GM23338 (cell line): ENCODE results near the gene GP1BB. TPM values are rescaled to one million over a fixed set of nuclear protein-coding genes. Genes with fewer than 3 reads are reported as not detected.

Source experiments
- ATAC-seq: fragments of 200-7000 bp; cut with Tn5 transposase; 3 replicates; pipeline ENCODE4 v1.9.1; 2020
- DNase-seq: peaks from one replicate; pipeline ENCODE4 v3.0.0-alpha.2; 2015; ENCODE audit warnings: low spot score
- H2AFZ ChIP-seq: fragments of 200-600 bp; sonication (generic); 2 replicates; pipeline ENCODE4 v1.8.0; 2016; ENCODE audit warnings: antibody characterized with exemption, mild to moderate bottlenecking, moderate library complexity
- H3F3A ChIP-seq: fragments of 200-600 bp; sonication (generic); replicated peaks from 2 replicates; pipeline ENCODE4 v1.8.0; 2017; ENCODE audit warnings: antibody characterized with exemption, mixed run types, low read depth
- H3K27ac ChIP-seq: fragments of 200-600 bp; sonication (generic); 2 replicates; pipeline ENCODE4 v1.6.1; 2016; ENCODE audit warnings: low read depth
- H3K27me3 ChIP-seq: fragments of 200-600 bp; sonication (generic); 2 replicates; pipeline ENCODE4 v1.8.0; 2016; ENCODE audit warnings: mild to moderate bottlenecking, mixed run types, moderate library complexity; ENCODE audit not compliant: insufficient read depth
- H3K36me3 ChIP-seq: fragments of 200-600 bp; sonication (generic); 2 replicates; pipeline ENCODE4 v1.8.0; 2016; ENCODE audit warnings: mild to moderate bottlenecking; ENCODE audit not compliant: insufficient read depth
- H3K4me1 ChIP-seq: fragments of 200-600 bp; sonication (generic); 2 replicates; pipeline ENCODE4 v1.8.0; 2016; ENCODE audit warnings: mild to moderate bottlenecking, moderate library complexity; ENCODE audit not compliant: insufficient read depth
- H3K4me2 ChIP-seq: fragments of 200-600 bp; sonication (generic); 2 replicates; pipeline ENCODE4 v1.7.1; 2017; ENCODE audit warnings: mixed run types
- H3K4me3 ChIP-seq: fragments of 200-600 bp; sonication (generic); 2 replicates; pipeline ENCODE4 v1.6.1; 2016; ENCODE audit warnings: mixed run types
- H3K79me2 ChIP-seq: fragments of 200-600 bp; sonication (generic); replicated peaks from 2 replicates; pipeline ENCODE4 v1.8.0; 2017; ENCODE audit warnings: mild to moderate bottlenecking; ENCODE audit not compliant: insufficient read depth
- H3K9me2 ChIP-seq: fragments of 200-600 bp; sonication (generic); 2 replicates; pipeline ENCODE4 v1.8.0; 2017; ENCODE audit not compliant: insufficient read depth
- H4K20me1 ChIP-seq: fragments of 200-600 bp; sonication (generic); replicated peaks from 2 replicates; pipeline ENCODE4 v1.8.0; 2017; ENCODE audit warnings: mild to moderate bottlenecking; ENCODE audit not compliant: insufficient read depth
- H3K27ac Mint-ChIP-seq: 2 replicates; pipeline ENCODE4 v1.8.0; 2020; ENCODE audit warnings: inconsistent platforms, mild to moderate bottlenecking, moderate library complexity, mixed read lengths
- H3K27me3 Mint-ChIP-seq: 3 replicates; pipeline ENCODE4 v1.8.0; 2022; ENCODE audit warnings: low read depth, mild to moderate bottlenecking, moderate library complexity, mixed read lengths, inconsistent platforms; ENCODE audit not compliant: insufficient read depth, poor library complexity
- H3K36me3 Mint-ChIP-seq: 3 replicates; pipeline ENCODE4 v1.8.0; 2021; ENCODE audit warnings: low read depth, mild to moderate bottlenecking, inconsistent platforms, moderate library complexity, mixed read lengths
- H3K4me1 Mint-ChIP-seq: 3 replicates; pipeline ENCODE4 v1.8.0; 2020; ENCODE audit warnings: mild to moderate bottlenecking, inconsistent platforms, mixed read lengths
- H3K4me3 Mint-ChIP-seq: 3 replicates; pipeline ENCODE4 v1.8.0; 2021; ENCODE audit warnings: moderate library complexity, mild to moderate bottlenecking, inconsistent platforms, mixed read lengths
- H3K9me3 Mint-ChIP-seq: 3 replicates; pipeline ENCODE4 v1.8.0; 2020; ENCODE audit warnings: moderate library complexity, mild to moderate bottlenecking, inconsistent platforms, mixed read lengths
- CREB1 ChIP-seq: fragments of 250-450 bp; sonication (Bioruptor Pico); IDR thresholded peaks from 2 replicates; pipeline ENCODE4 v1.5.0; 2020; ENCODE audit warnings: low read depth, mild to moderate bottlenecking, moderate library complexity
- EZH2 ChIP-seq: fragments of 200-600 bp; sonication (generic); IDR thresholded peaks from one replicate; pipeline ENCODE4 v1.8.0; 2017; ENCODE audit warnings: antibody characterized with exemption, mild to moderate bottlenecking, low read depth; ENCODE audit not compliant: unreplicated experiment
- EZH2phosphoT487 ChIP-seq: fragments of 200-600 bp; sonication (generic); IDR thresholded peaks from one replicate; pipeline ENCODE4 v1.8.1; 2018; ENCODE audit warnings: antibody characterized with exemption; ENCODE audit not compliant: unreplicated experiment
- JUNB ChIP-seq: IDR thresholded peaks from one replicate; pipeline ENCODE4 v1.6.1; 2016; ENCODE audit warnings: antibody characterized with exemption; ENCODE audit not compliant: unreplicated experiment
- NANOG ChIP-seq: IDR thresholded peaks from 2 replicates; pipeline ENCODE4 v1.6.1; 2016; ENCODE audit warnings: antibody characterized with exemption, borderline replicate concordance
- POLR2AphosphoS5 ChIP-seq: IDR thresholded peaks from 2 replicates; pipeline ENCODE4 v1.6.1; 2016; ENCODE audit warnings: antibody characterized with exemption, low read depth
- STAT1 ChIP-seq: IDR thresholded peaks from one replicate; pipeline ENCODE4 v1.6.1; 2016; ENCODE audit warnings: antibody characterized with exemption; ENCODE audit not compliant: unreplicated experiment
- ZNF331 ChIP-seq: fragments of 250-450 bp; sonication (Bioruptor Pico); IDR thresholded peaks from 2 replicates; pipeline ENCODE4 v1.5.0; 2020; ENCODE audit warnings: low read depth, mild to moderate bottlenecking, moderate library complexity
- polyA plus RNA-seq: library from polyadenylated mRNA; unstranded; fragments of >200 nt; fragmentation: Nextera tagmentation; extraction: Ambion mirVana; gene quantifications from 2 replicates; pipeline ENCODE4 v1.2.1, GENCODE V29; 2016
- total RNA-seq: library from RNA; depleted of rRNA; stranded (reverse); fragments of >200 nt; shearing (Covaris generic); gene quantifications from 2 replicates; pipeline ENCODE4 v1.2.3, GENCODE V29; 2014
- TF ChIP-seq, protein P1 (sequence below): IDR thresholded peaks from 2 replicates; pipeline ENCODE4 v1.6.1; 2016; ENCODE audit warnings: antibody characterized with exemption
- TF ChIP-seq, protein P2 (sequence below), 2 experiments: fragments of 200-600 bp in 1 of 2; sonication (generic) in 1 of 2; conservative IDR thresholded peaks; 2 replicates each; pipeline versions ENCODE4 v1.5.1 to v1.6.1; 2016 to 2017; ENCODE audit warnings: antibody characterized with exemption in 2 of 2, low read depth in 2 of 2, mild to moderate bottlenecking in 2 of 2, moderate library complexity in 1 of 2
- TF ChIP-seq, protein P3 (sequence below): IDR thresholded peaks from one replicate; pipeline ENCODE4 v1.6.1; 2018; ENCODE audit warnings: antibody characterized with exemption; ENCODE audit not compliant: unreplicated experiment

GP1BB gene
- total and polyA plus RNA-seq, 2 experiments from 2014 or later = 0.53 to 1.3 TPM

DNA sequence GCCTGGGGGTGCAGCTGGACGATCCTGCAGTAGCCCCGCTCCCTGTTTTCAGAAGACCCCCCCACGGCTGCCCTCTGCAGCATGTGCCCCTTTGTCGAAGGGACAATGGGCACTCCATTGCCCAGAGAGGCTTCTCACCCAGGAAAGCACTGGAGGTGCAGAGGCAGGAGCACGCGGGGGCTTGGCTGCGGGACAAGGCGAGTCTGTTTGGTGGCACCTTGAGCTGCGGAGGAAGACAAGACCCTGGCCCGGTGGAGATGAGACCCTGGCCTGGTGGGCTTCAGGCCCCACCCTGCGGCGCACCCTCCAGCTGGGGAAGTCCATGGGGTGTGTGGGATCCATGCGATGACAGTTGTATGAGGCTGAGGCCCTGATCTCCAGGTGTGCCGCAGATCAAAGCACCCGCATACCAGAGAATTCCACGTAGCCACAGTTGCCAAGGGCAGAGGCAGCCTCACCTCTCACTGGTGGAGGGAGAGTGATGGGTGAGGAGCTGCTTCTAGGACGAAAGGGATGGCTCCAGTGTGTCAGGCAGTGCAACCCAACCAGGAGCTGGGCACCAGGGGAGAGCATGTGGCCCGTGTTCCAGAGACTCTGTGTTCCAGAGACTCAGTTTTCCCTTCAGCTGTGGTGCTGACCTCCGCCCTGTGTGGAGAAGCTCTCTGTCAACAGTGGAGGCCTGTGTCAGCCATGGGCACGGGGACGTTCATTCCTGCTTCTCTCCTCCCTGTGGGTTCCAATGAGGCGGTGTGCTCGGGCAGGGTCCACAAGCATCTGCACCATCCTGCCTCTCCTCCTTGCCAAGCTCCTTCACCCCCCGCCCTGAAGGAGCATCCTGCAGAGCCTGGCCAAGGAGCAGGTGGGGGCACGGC lies 47.2 kb downstream of the GP1BB start:
- Histone ChIP-seq H3F3A (peaks cover under 1% of the 10 kb centered on the region), H3K79me2 (no peaks in the 10 kb centered on the region), H3K4me2 (no peak overlapping the region), H3K27me3 (peaks cover 57% of the 10 kb centered on the region), H2AFZ (no peak overlapping the region), H3K36me3 (no peaks in the 10 kb centered on the region), H4K20me1 (no peaks in the 10 kb centered on the region), H3K9me2 (no peaks in the 10 kb centered on the region), H3K4me3 (no peak overlapping the region), H3K27ac (no peak overlapping the region), H3K4me1 (peaks cover 5% of the 10 kb centered on the region)
- no peaks in the 10 kb centered on the region for H3K9me3 Mint-ChIP-seq
- H3K27ac Mint-ChIP-seq = no peak overlapping the region
- peaks cover 9% of the 10 kb centered on the region; the same call in 2 of the 3 replicates for H3K4me1 Mint-ChIP-seq
- H3K27me3 Mint-ChIP-seq = peaks cover 56% of the 10 kb centered on the region
- TF ChIP-seq, protein P1, sequence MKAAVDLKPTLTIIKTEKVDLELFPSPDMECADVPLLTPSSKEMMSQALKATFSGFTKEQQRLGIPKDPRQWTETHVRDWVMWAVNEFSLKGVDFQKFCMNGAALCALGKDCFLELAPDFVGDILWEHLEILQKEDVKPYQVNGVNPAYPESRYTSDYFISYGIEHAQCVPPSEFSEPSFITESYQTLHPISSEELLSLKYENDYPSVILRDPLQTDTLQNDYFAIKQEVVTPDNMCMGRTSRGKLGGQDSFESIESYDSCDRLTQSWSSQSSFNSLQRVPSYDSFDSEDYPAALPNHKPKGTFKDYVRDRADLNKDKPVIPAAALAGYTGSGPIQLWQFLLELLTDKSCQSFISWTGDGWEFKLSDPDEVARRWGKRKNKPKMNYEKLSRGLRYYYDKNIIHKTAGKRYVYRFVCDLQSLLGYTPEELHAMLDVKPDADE = no peak
- TF ChIP-seq, protein P2, sequence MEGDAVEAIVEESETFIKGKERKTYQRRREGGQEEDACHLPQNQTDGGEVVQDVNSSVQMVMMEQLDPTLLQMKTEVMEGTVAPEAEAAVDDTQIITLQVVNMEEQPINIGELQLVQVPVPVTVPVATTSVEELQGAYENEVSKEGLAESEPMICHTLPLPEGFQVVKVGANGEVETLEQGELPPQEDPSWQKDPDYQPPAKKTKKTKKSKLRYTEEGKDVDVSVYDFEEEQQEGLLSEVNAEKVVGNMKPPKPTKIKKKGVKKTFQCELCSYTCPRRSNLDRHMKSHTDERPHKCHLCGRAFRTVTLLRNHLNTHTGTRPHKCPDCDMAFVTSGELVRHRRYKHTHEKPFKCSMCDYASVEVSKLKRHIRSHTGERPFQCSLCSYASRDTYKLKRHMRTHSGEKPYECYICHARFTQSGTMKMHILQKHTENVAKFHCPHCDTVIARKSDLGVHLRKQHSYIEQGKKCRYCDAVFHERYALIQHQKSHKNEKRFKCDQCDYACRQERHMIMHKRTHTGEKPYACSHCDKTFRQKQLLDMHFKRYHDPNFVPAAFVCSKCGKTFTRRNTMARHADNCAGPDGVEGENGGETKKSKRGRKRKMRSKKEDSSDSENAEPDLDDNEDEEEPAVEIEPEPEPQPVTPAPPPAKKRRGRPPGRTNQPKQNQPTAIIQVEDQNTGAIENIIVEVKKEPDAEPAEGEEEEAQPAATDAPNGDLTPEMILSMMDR (conservative IDR thresholded peaks at IDR 0.05; ENCODE audit: low read depth in 2 of 2) = no peak
- no peak for TF ChIP-seq NANOG
- TF ChIP-seq ZNF331 (CRISPR knock-in tag) = no peak
- TF ChIP-seq, protein P3, sequence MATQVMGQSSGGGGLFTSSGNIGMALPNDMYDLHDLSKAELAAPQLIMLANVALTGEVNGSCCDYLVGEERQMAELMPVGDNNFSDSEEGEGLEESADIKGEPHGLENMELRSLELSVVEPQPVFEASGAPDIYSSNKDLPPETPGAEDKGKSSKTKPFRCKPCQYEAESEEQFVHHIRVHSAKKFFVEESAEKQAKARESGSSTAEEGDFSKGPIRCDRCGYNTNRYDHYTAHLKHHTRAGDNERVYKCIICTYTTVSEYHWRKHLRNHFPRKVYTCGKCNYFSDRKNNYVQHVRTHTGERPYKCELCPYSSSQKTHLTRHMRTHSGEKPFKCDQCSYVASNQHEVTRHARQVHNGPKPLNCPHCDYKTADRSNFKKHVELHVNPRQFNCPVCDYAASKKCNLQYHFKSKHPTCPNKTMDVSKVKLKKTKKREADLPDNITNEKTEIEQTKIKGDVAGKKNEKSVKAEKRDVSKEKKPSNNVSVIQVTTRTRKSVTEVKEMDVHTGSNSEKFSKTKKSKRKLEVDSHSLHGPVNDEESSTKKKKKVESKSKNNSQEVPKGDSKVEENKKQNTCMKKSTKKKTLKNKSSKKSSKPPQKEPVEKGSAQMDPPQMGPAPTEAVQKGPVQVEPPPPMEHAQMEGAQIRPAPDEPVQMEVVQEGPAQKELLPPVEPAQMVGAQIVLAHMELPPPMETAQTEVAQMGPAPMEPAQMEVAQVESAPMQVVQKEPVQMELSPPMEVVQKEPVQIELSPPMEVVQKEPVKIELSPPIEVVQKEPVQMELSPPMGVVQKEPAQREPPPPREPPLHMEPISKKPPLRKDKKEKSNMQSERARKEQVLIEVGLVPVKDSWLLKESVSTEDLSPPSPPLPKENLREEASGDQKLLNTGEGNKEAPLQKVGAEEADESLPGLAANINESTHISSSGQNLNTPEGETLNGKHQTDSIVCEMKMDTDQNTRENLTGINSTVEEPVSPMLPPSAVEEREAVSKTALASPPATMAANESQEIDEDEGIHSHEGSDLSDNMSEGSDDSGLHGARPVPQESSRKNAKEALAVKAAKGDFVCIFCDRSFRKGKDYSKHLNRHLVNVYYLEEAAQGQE = no peak
- no peak for TF ChIP-seq STAT1
- TF ChIP-seq CREB1 (CRISPR knock-in tag) = no peak
- no peak for TF ChIP-seq EZH2
- no peaks in the 10 kb centered on the region for H3K36me3 Mint-ChIP-seq
- DNase-seq (no peak), ATAC-seq (no peak)
- H3K4me3 Mint-ChIP-seq = no peak overlapping the region

DNA sequence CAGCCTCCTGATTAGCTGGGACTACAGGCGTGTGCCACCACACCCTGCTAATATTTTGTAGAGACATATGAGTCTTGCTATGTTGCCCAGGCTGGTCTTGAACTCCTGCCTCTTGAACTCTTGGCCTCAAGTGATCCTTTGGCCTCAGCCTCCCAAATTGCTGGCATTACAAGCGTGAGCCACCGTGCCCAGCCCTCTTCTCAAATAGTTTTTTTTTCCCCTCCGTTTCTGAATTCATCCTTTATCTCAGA lies 49.0 kb downstream of the GP1BB start:
- Histone ChIP-seq H3K4me1 (peaks cover 5% of the 10 kb centered on the region), H3K79me2 (no peaks in the 10 kb centered on the region), H3K4me2 (no peak overlapping the region), H4K20me1 (no peaks in the 10 kb centered on the region), H3K27me3 (peaks cover 40% of the 10 kb centered on the region), H2AFZ (no peak overlapping the region), H3K9me2 (no peaks in the 10 kb centered on the region), H3K4me3 (no peak overlapping the region), H3F3A (no peaks in the 10 kb centered on the region; the same call in 1 of the 2 replicates), H3K27ac (no peak overlapping the region), H3K36me3 (no peaks in the 10 kb centered on the region)
- Mint-ChIP-seq H3K4me3 (no peak overlapping the region), H3K9me3 (no peaks in the 10 kb centered on the region; the same call in 2 of the 3 replicates), H3K4me1 (peaks cover 9% of the 10 kb centered on the region; the same call in 2 of the 3 replicates), H3K36me3 (no peaks in the 10 kb centered on the region), H3K27me3 (peaks cover 44% of the 10 kb centered on the region), H3K27ac (no peak overlapping the region)
- DNase-seq (no peak), ATAC-seq (no peak)
- no peak for TF ChIP-seq ZNF331 (CRISPR knock-in tag)
- no peak for TF ChIP-seq EZH2phosphoT487
- TF ChIP-seq, protein P1 = no peak
- TF ChIP-seq POLR2AphosphoS5 = no peak
- TF ChIP-seq EZH2 = no peak
- no peak for TF ChIP-seq NANOG
- no peak for TF ChIP-seq CREB1 (CRISPR knock-in tag)
- no peak for TF ChIP-seq JUNB
